ENCODE results near the gene THSD4. TPM values are rescaled to one million over a fixed set of nuclear protein-coding genes. Genes with fewer than 3 reads are reported as not detected.

THSD4 gene
- total and polyA plus RNA-seq, 4 donors: 6.0 to 42.4 (median 18.5) TPM

DNA sequence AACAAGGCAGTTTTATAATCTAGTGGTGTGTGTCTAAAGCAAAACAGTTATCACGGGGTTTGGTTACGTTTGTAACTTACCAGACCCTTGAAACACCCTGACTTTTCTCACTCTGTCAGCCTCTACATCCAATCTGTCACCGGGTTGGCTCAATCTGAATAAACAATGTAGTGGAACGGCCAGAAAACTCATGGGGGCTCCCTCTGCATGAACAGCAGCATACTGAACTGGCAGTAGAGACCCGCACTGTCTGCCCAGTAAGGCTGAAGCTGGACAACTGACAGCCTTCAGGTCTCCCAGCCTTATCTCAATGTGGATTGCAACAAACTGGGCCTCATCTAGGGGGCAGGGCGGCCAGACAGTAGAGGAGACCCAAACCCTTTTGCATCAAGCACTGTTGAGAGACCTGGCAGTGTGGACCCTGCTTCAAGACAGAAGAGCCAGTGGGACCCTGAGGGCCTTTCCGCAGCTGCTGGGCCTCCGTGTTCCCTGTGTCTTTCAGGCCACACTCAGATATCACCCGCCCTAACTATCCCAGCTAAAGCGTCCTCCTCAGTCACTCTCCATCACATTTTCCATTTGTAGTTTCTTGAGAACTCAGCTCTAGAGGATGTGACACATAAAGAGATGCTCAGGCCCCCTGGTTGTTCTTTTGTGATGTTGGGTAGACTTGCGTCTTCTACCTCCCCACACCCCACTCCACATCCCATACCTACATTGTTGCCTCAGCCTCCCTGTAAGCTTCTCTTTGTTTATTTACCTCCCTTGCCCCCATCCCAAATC lies 513.9 kb downstream of the THSD4 start:
- H3K36me3 ChIP-seq (ENCODE audit: control insufficient read depth in 4 of 4, insufficient read depth in 4 of 4, low read length in 4 of 4): no peaks in the 10 kb centered on the region
- DNase-seq: peak; percentile 53 to 89 (median 85)
- ATAC-seq (ENCODE audit: insufficient read depth, low FRiP score): no peak
- no peaks in the 10 kb centered on the region for H3K27me3 ChIP-seq (ENCODE audit: control insufficient read depth in 3 of 3, insufficient read depth in 3 of 3, low read length in 2 of 3)
- no peak overlapping the region for H3K9ac ChIP-seq (ENCODE audit: insufficient read depth in 1 of 2, low read length in 2 of 2)
- TF ChIP-seq, protein P1, sequence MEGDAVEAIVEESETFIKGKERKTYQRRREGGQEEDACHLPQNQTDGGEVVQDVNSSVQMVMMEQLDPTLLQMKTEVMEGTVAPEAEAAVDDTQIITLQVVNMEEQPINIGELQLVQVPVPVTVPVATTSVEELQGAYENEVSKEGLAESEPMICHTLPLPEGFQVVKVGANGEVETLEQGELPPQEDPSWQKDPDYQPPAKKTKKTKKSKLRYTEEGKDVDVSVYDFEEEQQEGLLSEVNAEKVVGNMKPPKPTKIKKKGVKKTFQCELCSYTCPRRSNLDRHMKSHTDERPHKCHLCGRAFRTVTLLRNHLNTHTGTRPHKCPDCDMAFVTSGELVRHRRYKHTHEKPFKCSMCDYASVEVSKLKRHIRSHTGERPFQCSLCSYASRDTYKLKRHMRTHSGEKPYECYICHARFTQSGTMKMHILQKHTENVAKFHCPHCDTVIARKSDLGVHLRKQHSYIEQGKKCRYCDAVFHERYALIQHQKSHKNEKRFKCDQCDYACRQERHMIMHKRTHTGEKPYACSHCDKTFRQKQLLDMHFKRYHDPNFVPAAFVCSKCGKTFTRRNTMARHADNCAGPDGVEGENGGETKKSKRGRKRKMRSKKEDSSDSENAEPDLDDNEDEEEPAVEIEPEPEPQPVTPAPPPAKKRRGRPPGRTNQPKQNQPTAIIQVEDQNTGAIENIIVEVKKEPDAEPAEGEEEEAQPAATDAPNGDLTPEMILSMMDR (IDR thresholded peaks at IDR 0.05; ENCODE audit: control extremely low read depth, extremely low read depth): no peak
- H3K9me3 ChIP-seq (ENCODE audit: control insufficient read depth in 4 of 4, insufficient read depth in 3 of 4, low read length in 3 of 4): no peaks in the 10 kb centered on the region
- no peak overlapping the region for H3K4me3 ChIP-seq
- peaks cover 0 to 46% (median 0%) of the 10 kb centered on the region in 5 donors for H3K4me1 ChIP-seq (ENCODE audit: control insufficient read depth in 5 of 5, insufficient read depth in 5 of 5, low read length in 5 of 5)
- 78 to 81% methylated on average over 11 of the region's 11 CpGs for WGBS, 2 donors
- H3K27ac ChIP-seq (ENCODE audit: low read depth in 1 of 2, low read length in 1 of 2): no peak overlapping the region

DNA sequence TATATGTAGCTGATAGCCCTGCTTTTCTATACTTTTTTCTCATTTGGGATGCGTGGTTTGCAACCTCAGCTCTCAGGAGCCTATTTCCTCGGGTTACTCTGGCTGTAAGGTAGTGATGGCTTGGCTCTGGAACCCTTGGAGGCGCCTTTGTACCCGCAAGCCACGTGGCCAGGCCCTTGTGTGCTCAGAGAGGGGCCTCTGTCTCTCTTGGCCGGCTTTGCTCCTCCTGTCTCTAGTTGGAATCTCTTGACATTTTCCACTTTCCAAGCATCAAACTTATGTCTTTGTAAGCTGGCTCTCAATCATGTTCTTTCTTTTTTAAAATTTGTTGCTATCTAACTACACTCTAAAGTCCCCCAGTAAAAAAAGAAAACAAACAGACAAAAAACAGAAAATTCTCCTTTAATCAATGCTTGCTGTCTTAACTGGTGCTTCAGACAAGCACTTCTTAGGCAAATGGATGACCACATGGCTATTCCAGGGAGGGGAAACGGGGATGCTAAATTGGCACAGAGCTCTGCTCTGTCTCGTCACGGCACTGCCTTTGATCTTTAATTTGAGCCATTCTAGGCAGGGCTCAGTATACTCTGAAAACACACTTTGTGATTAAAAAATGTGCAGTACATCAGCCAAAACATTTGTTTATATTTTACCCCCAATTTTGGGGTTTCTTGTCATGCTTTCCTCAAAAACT lies 514.7 kb downstream of the THSD4 start:
- no peaks in the 10 kb centered on the region for H3K36me3 ChIP-seq (ENCODE audit: control insufficient read depth in 4 of 4, insufficient read depth in 4 of 4, low read length in 4 of 4)
- WGBS, 2 donors: 72 to 75% methylated on average over 9 of the region's 9 CpGs
- no peak for ATAC-seq (ENCODE audit: insufficient read depth, low FRiP score)
- peaks cover 0 to 54% (median 0%) of the 10 kb centered on the region in 5 donors for H3K4me1 ChIP-seq (ENCODE audit: control insufficient read depth in 5 of 5, insufficient read depth in 5 of 5, low read length in 5 of 5)
- no peaks in the 10 kb centered on the region for H3K27me3 ChIP-seq (ENCODE audit: control insufficient read depth in 3 of 3, insufficient read depth in 3 of 3, low read length in 2 of 3)
- no peak overlapping the region for H3K27ac ChIP-seq (ENCODE audit: low read depth in 1 of 2, low read length in 1 of 2)
- H3K9me3 ChIP-seq (ENCODE audit: control insufficient read depth in 4 of 4, insufficient read depth in 3 of 4, low read length in 3 of 4): no peaks in the 10 kb centered on the region
- H3K9ac ChIP-seq (ENCODE audit: insufficient read depth in 1 of 2, low read length in 2 of 2): no peak overlapping the region
- DNase-seq: peak; percentile 71 to 93 (median 89)
- TF ChIP-seq, protein P1 (IDR thresholded peaks at IDR 0.05; ENCODE audit: control extremely low read depth, extremely low read depth): no peak
- H3K4me3 ChIP-seq: no peak overlapping the region

DNA sequence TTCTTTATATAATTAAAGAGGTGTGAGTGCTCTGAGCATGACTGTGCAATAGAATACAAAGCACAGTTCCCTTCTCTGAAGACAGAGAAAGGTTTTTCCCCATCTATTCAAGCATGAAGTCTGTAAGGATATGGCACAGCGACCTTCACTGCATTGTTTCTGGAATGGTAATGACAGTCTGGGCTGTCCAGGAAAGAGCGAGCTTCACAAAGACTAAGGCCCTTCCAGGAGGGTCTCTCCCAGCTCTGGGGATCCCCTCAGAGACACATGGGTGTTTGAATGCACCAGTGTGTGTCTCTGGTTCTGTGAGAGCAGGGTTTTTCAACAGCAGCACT lies 515.2 kb downstream of the THSD4 start:
- H3K27ac ChIP-seq (ENCODE audit: low read depth in 1 of 2, low read length in 1 of 2): no peak overlapping the region
- TF ChIP-seq, protein P1 (IDR thresholded peaks at IDR 0.05; ENCODE audit: control extremely low read depth, extremely low read depth): no peak
- DNase-seq (no peak), ATAC-seq (ENCODE audit: insufficient read depth, low FRiP score) (no peak)
- no peaks in the 10 kb centered on the region for H3K27me3 ChIP-seq (ENCODE audit: control insufficient read depth in 3 of 3, insufficient read depth in 3 of 3, low read length in 2 of 3)
- no peaks in the 10 kb centered on the region for H3K9me3 ChIP-seq (ENCODE audit: control insufficient read depth in 4 of 4, insufficient read depth in 3 of 4, low read length in 3 of 4)
- 90 to 92% methylated on average over 2 of the region's 2 CpGs for WGBS, 2 donors
- H3K9ac ChIP-seq (ENCODE audit: insufficient read depth in 1 of 2, low read length in 2 of 2): no peak overlapping the region
- no peaks in the 10 kb centered on the region for H3K36me3 ChIP-seq (ENCODE audit: control insufficient read depth in 4 of 4, insufficient read depth in 4 of 4, low read length in 4 of 4)
- no peak overlapping the region for H3K4me3 ChIP-seq
- H3K4me1 ChIP-seq (ENCODE audit: control insufficient read depth in 5 of 5, insufficient read depth in 5 of 5, low read length in 5 of 5): peaks cover 0 to 59% (median 0%) of the 10 kb centered on the region in 5 donors

Measured in lung (tissue), 12 donors.